ENCODE measurements around the gene ESYT2.

- TF ChIP-seq CTCF (IDR thresholded peaks at IDR 0.05 in 2 of 3, conservative IDR thresholded peaks at IDR 0.05 in 1 of 3; ENCODE audit: insufficient read depth in 2 of 3, low read depth in 1 of 3, low read length in 3 of 3) (no peak), CREB1 (IDR thresholded peaks at IDR 0.05) (no peak), CREB1 (CRISPR knock-in tag; IDR thresholded peaks at IDR 0.05) (no peak)
Observed at GRCh38 chr7:158747408-158747807, 81.9 kb downstream of the ESYT2 start.

Measured in K562 (cell line).